OCI-LY3 (cell line): ENCODE measurements around the gene GJA5.

Experiments
- H2AFZ ChIP-seq: fragments of 200-600, 300-600 bp; shearing (Covaris generic); 2 replicates; pipeline ENCODE4 v1.6.0; 2014; ENCODE audit warnings: antibody characterized with exemption, low read depth, low read length
- H3K27ac ChIP-seq: fragments of 200-600, 300-600 bp; sonication (generic); 2 replicates; pipeline ENCODE4 v1.5.1; 2014; ENCODE audit warnings: mild to moderate bottlenecking, low read length, moderate library complexity, mixed read lengths
- H3K27me3 ChIP-seq: fragments of 200-600, 300-600 bp; sonication (generic); 2 replicates; pipeline ENCODE4 v1.6.1; 2014; ENCODE audit warnings: low read depth, low read length, mixed read lengths
- H3K36me3 ChIP-seq: fragments of 200-600, 300-600 bp; sonication (generic); replicated peaks from 2 replicates; pipeline ENCODE3; 2014; ENCODE audit warnings: low read depth, low read length, mixed read lengths
- H3K4me1 ChIP-seq: fragments of 300-600, 200-600 bp; sonication (generic); 2 replicates; pipeline ENCODE4 v1.6.1; 2014; ENCODE audit warnings: low read length, mixed read lengths
- H3K4me2 ChIP-seq: fragments of 200-600, 300-600 bp; sonication (generic); 2 replicates; pipeline ENCODE4 v1.6.1; 2014; ENCODE audit warnings: low read length, mixed read lengths
- H3K4me3 ChIP-seq: fragments of 300-600, 200-600 bp; sonication (generic); 2 replicates; pipeline ENCODE4 v1.5.1; 2014; ENCODE audit warnings: antibody characterized with exemption, mild to moderate bottlenecking, low read length, moderate library complexity
- H3K79me2 ChIP-seq: fragments of 300-600, 200-600 bp; shearing (Covaris generic); 2 replicates; pipeline ENCODE4 v1.6.1; 2014; ENCODE audit warnings: mild to moderate bottlenecking, low read length, mixed read lengths
- H3K9ac ChIP-seq: fragments of 300-600, 200-600 bp; shearing (Covaris generic); 2 replicates; pipeline ENCODE4 v1.6.0; 2014; ENCODE audit warnings: mild to moderate bottlenecking, low read length, moderate library complexity
- H3K9me3 ChIP-seq: fragments of 200-600, 300-600 bp; shearing (Covaris generic); 2 replicates; pipeline ENCODE4 v1.6.1; 2014; ENCODE audit warnings: low read length, mixed read lengths; ENCODE audit not compliant: insufficient read depth
- H4K20me1 ChIP-seq: fragments of 200-600, 300-600 bp; sonication (generic); 2 replicates; pipeline ENCODE4 v1.6.1; 2016; ENCODE audit warnings: low read length, mixed read lengths; ENCODE audit not compliant: insufficient read depth
- EZH2phosphoT487 ChIP-seq: fragments of 200-600 bp; shearing (Covaris generic); IDR thresholded peaks from 2 replicates; pipeline ENCODE4 v1.6.1; 2018; ENCODE audit warnings: antibody characterized with exemption, mixed run types, low read depth
- TF ChIP-seq, protein P1 (sequence below): fragments of 200-600, 300-600 bp; sonication (generic); IDR thresholded peaks from 2 replicates; pipeline ENCODE4 v1.5.1; 2014; ENCODE audit warnings: antibody characterized with exemption, low read length, low read depth

Gene GJA5

DNA sequence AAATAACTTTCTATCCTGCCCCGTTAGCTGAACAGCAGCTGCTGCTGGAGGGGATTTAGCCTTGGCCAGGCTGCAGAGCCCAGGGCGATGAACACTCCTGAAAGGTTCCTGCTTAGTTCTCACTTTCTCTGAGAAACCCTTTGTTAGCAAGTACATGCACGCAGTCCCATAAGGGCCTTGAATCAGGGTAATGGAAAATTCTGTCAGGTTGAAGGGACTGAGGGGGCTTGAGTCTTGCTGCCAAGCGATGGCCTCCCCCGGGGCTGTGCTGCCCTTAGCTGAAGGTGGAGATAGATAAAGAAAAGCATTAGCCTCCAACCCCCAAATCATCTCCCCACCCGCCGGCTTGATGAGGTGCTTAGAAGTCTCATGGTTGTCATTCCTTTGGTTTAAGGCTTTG, 7.9 kb downstream of the GJA5 start:
- H3K27ac ChIP-seq: no peak overlapping the region
- peaks cover 21% of the 10 kb centered on the region for H3K27me3 ChIP-seq
- no peaks in the 10 kb centered on the region for H3K4me1 ChIP-seq
- no peaks in the 10 kb centered on the region for H3K9me3 ChIP-seq
- no peaks in the 10 kb centered on the region for H3K79me2 ChIP-seq
- H3K4me3 ChIP-seq: no peak overlapping the region
- H3K9ac ChIP-seq: no peak overlapping the region
- no peak overlapping the region for H3K4me2 ChIP-seq
- H3K36me3 ChIP-seq: no peaks in the 10 kb centered on the region
- H2AFZ ChIP-seq: no peak overlapping the region
- no peaks in the 10 kb centered on the region for H4K20me1 ChIP-seq
- TF ChIP-seq, protein P1, sequence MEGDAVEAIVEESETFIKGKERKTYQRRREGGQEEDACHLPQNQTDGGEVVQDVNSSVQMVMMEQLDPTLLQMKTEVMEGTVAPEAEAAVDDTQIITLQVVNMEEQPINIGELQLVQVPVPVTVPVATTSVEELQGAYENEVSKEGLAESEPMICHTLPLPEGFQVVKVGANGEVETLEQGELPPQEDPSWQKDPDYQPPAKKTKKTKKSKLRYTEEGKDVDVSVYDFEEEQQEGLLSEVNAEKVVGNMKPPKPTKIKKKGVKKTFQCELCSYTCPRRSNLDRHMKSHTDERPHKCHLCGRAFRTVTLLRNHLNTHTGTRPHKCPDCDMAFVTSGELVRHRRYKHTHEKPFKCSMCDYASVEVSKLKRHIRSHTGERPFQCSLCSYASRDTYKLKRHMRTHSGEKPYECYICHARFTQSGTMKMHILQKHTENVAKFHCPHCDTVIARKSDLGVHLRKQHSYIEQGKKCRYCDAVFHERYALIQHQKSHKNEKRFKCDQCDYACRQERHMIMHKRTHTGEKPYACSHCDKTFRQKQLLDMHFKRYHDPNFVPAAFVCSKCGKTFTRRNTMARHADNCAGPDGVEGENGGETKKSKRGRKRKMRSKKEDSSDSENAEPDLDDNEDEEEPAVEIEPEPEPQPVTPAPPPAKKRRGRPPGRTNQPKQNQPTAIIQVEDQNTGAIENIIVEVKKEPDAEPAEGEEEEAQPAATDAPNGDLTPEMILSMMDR: no peak
- TF ChIP-seq EZH2phosphoT487: no peak

DNA sequence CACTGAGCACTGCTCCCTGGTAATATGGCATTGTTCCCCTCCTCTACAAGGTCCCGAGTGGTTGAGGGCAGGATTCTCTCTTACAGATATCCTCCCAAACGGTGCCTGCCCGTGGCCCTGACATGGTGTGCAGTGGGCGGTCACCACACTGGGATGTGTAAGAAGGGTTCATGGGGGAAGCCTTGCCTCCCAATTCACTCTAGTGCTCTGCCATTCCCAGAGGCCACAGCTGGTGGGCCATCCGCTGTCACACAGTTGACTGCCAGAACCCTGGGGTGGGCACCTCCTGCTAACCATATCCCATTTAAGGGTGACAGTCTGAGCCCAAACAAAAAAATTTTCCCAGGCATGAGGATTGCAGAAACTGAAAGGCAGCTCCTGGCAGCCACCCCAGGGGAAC, 9.1 kb downstream of the GJA5 start:
- TF ChIP-seq, protein P1: no peak
- TF ChIP-seq EZH2phosphoT487: no peak
- Histone ChIP-seq H3K9me3 (no peaks in the 10 kb centered on the region), H3K27ac (no peak overlapping the region), H3K4me1 (no peaks in the 10 kb centered on the region), H3K9ac (no peak overlapping the region), H3K4me2 (no peak overlapping the region), H4K20me1 (no peaks in the 10 kb centered on the region), H3K79me2 (no peaks in the 10 kb centered on the region), H3K4me3 (no peak overlapping the region), H2AFZ (no peak overlapping the region), H3K36me3 (no peaks in the 10 kb centered on the region), H3K27me3 (peaks cover 25% of the 10 kb centered on the region)

DNA sequence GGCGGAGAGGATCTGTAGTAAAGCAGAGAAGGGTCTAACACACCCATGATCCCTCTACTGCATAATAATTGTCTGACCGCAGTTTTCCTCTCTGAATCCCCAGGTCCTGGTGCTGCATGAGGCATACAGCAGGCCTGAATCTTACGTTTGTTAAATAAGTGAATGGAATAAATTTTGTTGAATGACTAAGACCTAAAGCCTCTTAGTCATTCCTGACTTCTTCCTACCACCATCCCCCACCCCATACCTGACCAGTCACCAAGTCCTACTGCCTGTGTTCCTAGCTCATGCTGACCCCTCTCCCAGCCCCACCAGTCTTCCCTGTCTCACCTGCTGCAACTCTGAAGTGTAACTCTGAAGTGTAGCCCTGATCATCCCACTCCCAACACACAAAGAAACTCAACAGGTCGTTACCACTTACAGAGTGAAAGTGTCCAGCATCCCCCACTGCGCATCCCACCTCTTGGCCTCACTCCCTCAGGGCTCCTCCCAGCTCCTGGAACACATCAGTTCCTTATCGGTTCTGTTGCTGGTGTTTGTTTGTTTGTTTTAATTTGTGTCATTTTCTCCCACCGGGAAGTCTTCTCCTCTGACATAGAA, 9.7 kb downstream of the GJA5 start:
- Histone ChIP-seq H3K36me3 (no peaks in the 10 kb centered on the region), H2AFZ (no peak overlapping the region), H3K27ac (no peak overlapping the region), H4K20me1 (no peaks in the 10 kb centered on the region), H3K9ac (no peak overlapping the region), H3K79me2 (no peaks in the 10 kb centered on the region), H3K9me3 (no peaks in the 10 kb centered on the region), H3K4me1 (no peaks in the 10 kb centered on the region), H3K4me2 (no peak overlapping the region), H3K27me3 (peaks cover 27% of the 10 kb centered on the region), H3K4me3 (no peak overlapping the region)
- TF ChIP-seq EZH2phosphoT487: no peak
- TF ChIP-seq, protein P1: no peak

DNA sequence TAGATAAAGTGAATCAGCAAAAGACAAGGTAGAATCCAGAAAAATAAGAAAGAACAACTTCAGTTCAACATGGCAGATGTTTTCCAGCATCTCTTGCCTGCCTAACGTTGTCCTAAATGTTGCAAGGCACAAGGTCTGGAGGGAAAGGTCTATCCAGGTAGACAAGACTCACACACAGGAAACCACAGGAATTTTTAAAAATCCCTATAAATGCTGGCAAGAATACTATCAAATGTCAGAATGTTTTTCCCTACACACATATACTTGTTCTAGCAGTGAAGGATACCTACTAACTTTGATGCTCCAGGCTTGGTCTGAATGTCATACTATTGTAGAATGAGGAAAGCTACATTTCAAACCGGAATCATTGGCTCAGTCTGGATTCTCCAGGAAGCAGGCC, 10.6 kb downstream of the GJA5 start:
- Histone ChIP-seq H3K9me3 (no peaks in the 10 kb centered on the region), H4K20me1 (no peaks in the 10 kb centered on the region), H3K4me1 (no peaks in the 10 kb centered on the region), H3K4me2 (no peak overlapping the region), H3K36me3 (no peaks in the 10 kb centered on the region), H3K4me3 (no peak overlapping the region), H3K9ac (no peak overlapping the region), H3K27ac (no peak overlapping the region), H2AFZ (no peak overlapping the region), H3K79me2 (no peaks in the 10 kb centered on the region), H3K27me3 (peaks cover 27% of the 10 kb centered on the region)
- TF ChIP-seq, protein P1: no peak
- no peak for TF ChIP-seq EZH2phosphoT487
